Lung (tissue), 12 donors: ENCODE measurements around the gene TBCE. TPM values are rescaled to one million over a fixed set of nuclear protein-coding genes. Genes with fewer than 3 reads are reported as not detected.

Source experiments
- ATAC-seq: fragments of 200-7000 bp; cut with Tn5 transposase; one replicate; pipeline ENCODE4 v1.9.1; 2020; ENCODE audit warnings: moderate number of reproducible peaks; ENCODE audit not compliant: insufficient read depth, low FRiP score
- DNase-seq, 3 donors: peaks; one replicate each; pipeline ENCODE4 v3.0.0-alpha.2; 2013 to 2017
- H3K27ac ChIP-seq, 2 donors: one replicate each; pipeline ENCODE4 v1.5.1; 2013; ENCODE audit warnings: mild to moderate bottlenecking in 2 of 2, moderate library complexity in 2 of 2, control low read depth in 1 of 2, inconsistent platforms in 1 of 2, low read depth in 1 of 2, low read length in 1 of 2
- H3K27me3 ChIP-seq, 3 donors: one replicate each; pipeline ENCODE4 v1.5.1; 2013; ENCODE audit warnings: low read length in 2 of 3; ENCODE audit not compliant: control insufficient read depth in 3 of 3, insufficient read depth in 3 of 3
- H3K36me3 ChIP-seq, 4 donors: one replicate each; pipeline ENCODE4 v1.5.1; 2013; ENCODE audit warnings: low read length in 4 of 4, mild to moderate bottlenecking in 1 of 4, moderate library complexity in 1 of 4; ENCODE audit not compliant: control insufficient read depth in 4 of 4, insufficient read depth in 4 of 4
- H3K4me1 ChIP-seq, 5 donors: one replicate each; pipeline ENCODE4 v1.5.1; 2013; ENCODE audit warnings: low read length in 5 of 5, mild to moderate bottlenecking in 2 of 5, moderate library complexity in 1 of 5; ENCODE audit not compliant: control insufficient read depth in 5 of 5, insufficient read depth in 5 of 5
- H3K4me3 ChIP-seq: one replicate; pipeline ENCODE4 v1.5.1; 2013; ENCODE audit warnings: mild to moderate bottlenecking, control low read depth, moderate library complexity
- H3K9ac ChIP-seq, 2 donors: one replicate each; pipeline ENCODE4 v1.5.1; 2013; ENCODE audit warnings: low read length in 2 of 2, control low read depth in 1 of 2; ENCODE audit not compliant: insufficient read depth in 1 of 2
- H3K9me3 ChIP-seq, 4 donors: one replicate each; pipeline ENCODE4 v1.5.1; 2013; ENCODE audit warnings: low read length in 3 of 4, mild to moderate bottlenecking in 1 of 4, moderate library complexity in 1 of 4; ENCODE audit not compliant: control insufficient read depth in 4 of 4, insufficient read depth in 3 of 4
- WGBS, 2 donors: extraction: QIAGEN DNeasy Blood & Tissue Kit; methylation state at CpG; one replicate each; pipeline ENCODE4 v1.1.7; 2013; 5-methylcytosine and 5-hydroxymethylcytosine counted together
- polyA plus RNA-seq, 2 donors: library from polyadenylated mRNA; stranded (reverse); fragments of 200-250 nt; gene quantifications; one replicate each; pipeline ENCODE4 v1.2.1, GENCODE V29; 2013
- total RNA-seq, 2 donors: library from RNA; depleted of rRNA in 1 of 2; stranded (reverse); fragments of >200 nt in 1 of 2; gene quantifications; one replicate each; pipeline ENCODE4 v1.2.1, GENCODE V29; 2014 to 2021
- TF ChIP-seq, protein P1 (sequence below): IDR thresholded peaks from 2 replicates; pipeline ENCODE4 v1.5.1; 2012; ENCODE audit warnings: mild to moderate bottlenecking; ENCODE audit errors: control extremely low read depth, extremely low read depth
- donor health status: control.
- donor health status: control.
- donor health status: Bipolar disorder and iron deficiency.
- donor health status: healthy.
- donor health status: DM: yes; HTN: yes; CAD: no.

The TBCE gene
- total and polyA plus RNA-seq, 4 donors = 16.4 to 39.2 (median 28.8) TPM

DNA sequence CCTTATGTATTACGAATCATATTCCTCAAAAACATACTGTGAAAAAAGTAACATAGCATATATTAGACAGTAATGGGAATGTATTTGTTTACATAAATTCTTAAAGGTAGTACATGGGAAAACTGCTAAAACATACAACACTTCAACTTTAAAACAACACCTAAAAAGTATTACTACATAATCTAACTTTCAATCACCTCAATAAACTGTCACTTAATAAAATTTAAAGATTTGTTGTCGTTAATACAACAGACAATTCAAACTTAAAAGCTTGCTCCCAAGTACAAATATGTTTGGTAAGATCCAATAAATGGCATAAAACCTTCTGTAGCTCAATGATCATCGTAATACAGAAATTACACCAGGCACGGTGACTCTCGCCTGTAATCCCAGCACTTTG is 42.9 kb upstream of the TBCE start:
- peaks cover 5 to 20% (median 6%) of the 10 kb centered on the region in 5 donors for H3K4me1 ChIP-seq
- WGBS, 2 donors = 89 to 94% methylated on average over 5 of the region's 5 CpGs
- no peak overlapping the region for H3K9ac ChIP-seq
- TF ChIP-seq, protein P1, sequence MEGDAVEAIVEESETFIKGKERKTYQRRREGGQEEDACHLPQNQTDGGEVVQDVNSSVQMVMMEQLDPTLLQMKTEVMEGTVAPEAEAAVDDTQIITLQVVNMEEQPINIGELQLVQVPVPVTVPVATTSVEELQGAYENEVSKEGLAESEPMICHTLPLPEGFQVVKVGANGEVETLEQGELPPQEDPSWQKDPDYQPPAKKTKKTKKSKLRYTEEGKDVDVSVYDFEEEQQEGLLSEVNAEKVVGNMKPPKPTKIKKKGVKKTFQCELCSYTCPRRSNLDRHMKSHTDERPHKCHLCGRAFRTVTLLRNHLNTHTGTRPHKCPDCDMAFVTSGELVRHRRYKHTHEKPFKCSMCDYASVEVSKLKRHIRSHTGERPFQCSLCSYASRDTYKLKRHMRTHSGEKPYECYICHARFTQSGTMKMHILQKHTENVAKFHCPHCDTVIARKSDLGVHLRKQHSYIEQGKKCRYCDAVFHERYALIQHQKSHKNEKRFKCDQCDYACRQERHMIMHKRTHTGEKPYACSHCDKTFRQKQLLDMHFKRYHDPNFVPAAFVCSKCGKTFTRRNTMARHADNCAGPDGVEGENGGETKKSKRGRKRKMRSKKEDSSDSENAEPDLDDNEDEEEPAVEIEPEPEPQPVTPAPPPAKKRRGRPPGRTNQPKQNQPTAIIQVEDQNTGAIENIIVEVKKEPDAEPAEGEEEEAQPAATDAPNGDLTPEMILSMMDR = no peak
- peaks cover 0 to 10% (median 3%) of the 10 kb centered on the region in 4 donors for H3K36me3 ChIP-seq
- H3K27me3 ChIP-seq = no peaks in the 10 kb centered on the region
- no peak overlapping the region for H3K27ac ChIP-seq
- ATAC-seq (no peak), DNase-seq (no peak)
- H3K4me3 ChIP-seq = no peak overlapping the region
- no peaks in the 10 kb centered on the region for H3K9me3 ChIP-seq

DNA sequence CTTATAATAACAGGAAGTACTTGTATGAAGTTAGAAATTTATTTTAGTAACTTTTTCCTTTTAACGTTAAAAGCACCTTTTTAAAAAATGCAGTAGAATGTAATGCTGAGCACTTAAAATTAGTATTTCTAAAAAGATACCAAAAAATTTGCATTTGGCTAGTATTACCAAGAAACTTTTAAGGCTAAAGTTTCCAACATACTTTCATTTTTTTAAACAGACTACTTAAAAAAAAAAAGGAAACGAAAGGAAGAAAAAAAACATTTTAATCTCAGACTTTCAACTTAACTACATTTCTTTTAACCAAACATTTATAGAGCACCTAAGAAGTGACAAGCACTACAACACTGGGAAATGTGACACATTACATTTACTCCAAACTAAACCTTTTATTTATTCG is 42.1 kb upstream of the TBCE start:
- no peak for ATAC-seq

DNA sequence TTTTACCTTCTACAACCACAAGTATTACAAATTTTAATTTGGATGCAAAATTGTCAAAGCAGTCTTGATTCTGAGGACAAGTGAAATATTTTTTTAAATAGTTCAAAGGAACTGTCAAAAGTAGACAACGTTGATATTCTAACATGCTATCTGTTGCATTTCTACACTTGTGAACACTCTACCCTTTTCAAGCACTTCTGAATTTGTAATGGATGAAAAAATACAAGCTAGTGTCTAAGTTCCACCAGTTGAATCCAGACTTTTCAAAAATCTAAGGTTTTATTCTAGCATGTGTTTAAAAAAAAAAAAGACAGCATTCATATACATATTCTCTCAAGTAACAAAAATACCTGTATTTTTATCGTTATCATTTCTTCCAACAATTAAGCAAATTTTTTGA is 41.4 kb upstream of the TBCE start:
- H3K27ac ChIP-seq = no peak overlapping the region
- ATAC-seq = no peak
- peaks cover 0 to 7% (median 2%) of the 10 kb centered on the region in 4 donors for H3K36me3 ChIP-seq
- no peaks in the 10 kb centered on the region for H3K9me3 ChIP-seq
- H3K4me3 ChIP-seq = no peak overlapping the region
- H3K9ac ChIP-seq = peak overlapping the region; percentile 90 to 96
- H3K4me1 ChIP-seq = peaks cover 5 to 31% (median 11%) of the 10 kb centered on the region in 5 donors
- DNase-seq = no peak
- H3K27me3 ChIP-seq = no peaks in the 10 kb centered on the region
- 24 to 41% methylated on average over 2 of the region's 2 CpGs for WGBS, 2 donors
- TF ChIP-seq, protein P1 = no peak

More for the DNA sequence above, 42.1 kb upstream of the TBCE start:
- no peak overlapping the region for H3K4me3 ChIP-seq
- peaks cover 5 to 24% (median 6%) of the 10 kb centered on the region in 5 donors for H3K4me1 ChIP-seq
- H3K36me3 ChIP-seq = peaks cover 0 to 7% (median 2%) of the 10 kb centered on the region in 4 donors
- H3K9me3 ChIP-seq = no peaks in the 10 kb centered on the region
- no peak for DNase-seq
- peak overlapping the region in 1 of 2 donors; percentile 96 for H3K9ac ChIP-seq
- H3K27ac ChIP-seq = no peak overlapping the region
- H3K27me3 ChIP-seq = no peaks in the 10 kb centered on the region
- 13 to 27% methylated on average over 3 of the region's 3 CpGs for WGBS, 2 donors
- TF ChIP-seq, protein P1 = no peak
